Endodermal cell (in vitro differentiated cells): ENCODE measurements around the gene SERTM2. TPM values are rescaled to one million over a fixed set of nuclear protein-coding genes. Genes with fewer than 3 reads are reported as not detected.

Experiments
- DNase-seq: peaks from one replicate; pipeline ENCODE4 v3.0.0-alpha.2; 2017
- H3K27ac ChIP-seq: 2 replicates; pipeline ENCODE4 v1.5.1; 2013; ENCODE audit warnings: mild to moderate bottlenecking, low read depth, low read length, moderate library complexity
- H3K27me3 ChIP-seq: 2 replicates; pipeline ENCODE4 v1.6.1; 2013; ENCODE audit warnings: mild to moderate bottlenecking, low read length, moderate library complexity; ENCODE audit not compliant: insufficient read depth, control insufficient read depth, poor library complexity, severe bottlenecking
- H3K36me3 ChIP-seq: 2 replicates; pipeline ENCODE4 v1.7.0; 2013; ENCODE audit warnings: mild to moderate bottlenecking, low read length, moderate library complexity; ENCODE audit not compliant: control insufficient read depth, insufficient read depth
- H3K4me1 ChIP-seq: one replicate; pipeline ENCODE4 v1.7.0; 2013; ENCODE audit warnings: low read length; ENCODE audit not compliant: control insufficient read depth, insufficient read depth
- H3K4me3 ChIP-seq: 2 replicates; pipeline ENCODE4 v1.5.1; 2013; ENCODE audit warnings: mild to moderate bottlenecking, low read length, moderate library complexity
- H3K9ac ChIP-seq: 2 replicates; pipeline ENCODE4 v1.6.1; 2013; ENCODE audit warnings: mild to moderate bottlenecking, low read length, moderate library complexity; ENCODE audit not compliant: poor library complexity, severe bottlenecking; ENCODE audit errors: extremely low read depth
- H3K9me3 ChIP-seq: 2 replicates; pipeline ENCODE4 v1.6.1; 2013; ENCODE audit warnings: mild to moderate bottlenecking, low read length, moderate library complexity; ENCODE audit not compliant: control insufficient read depth
- H3K27ac Mint-ChIP-seq: 2 replicates; pipeline ENCODE4 v1.8.0; 2020; ENCODE audit warnings: mixed read lengths
- H3K27me3 Mint-ChIP-seq: 2 replicates; pipeline ENCODE4 v1.8.0; 2021; ENCODE audit warnings: mild to moderate bottlenecking, mixed read lengths; ENCODE audit not compliant: insufficient read depth
- H3K36me3 Mint-ChIP-seq: 2 replicates; pipeline ENCODE4 v1.8.0; 2020; ENCODE audit warnings: low read depth, mixed read lengths
- H3K4me1 Mint-ChIP-seq: 2 replicates; pipeline ENCODE4 v1.8.0; 2020; ENCODE audit warnings: mixed read lengths
- H3K4me3 Mint-ChIP-seq: 2 replicates; pipeline ENCODE4 v1.8.0; 2020; ENCODE audit warnings: mild to moderate bottlenecking, moderate library complexity, mixed read lengths
- H3K9me3 Mint-ChIP-seq: 2 replicates; pipeline ENCODE4 v1.8.0; 2020; ENCODE audit warnings: mild to moderate bottlenecking, mixed read lengths
- CTCF ChIP-seq: fragments of 200-600 bp; sonication (generic); conservative IDR thresholded peaks from 2 replicates; pipeline ENCODE4 v1.5.0; 2021; ENCODE audit warnings: antibody characterized with exemption, mild to moderate bottlenecking
- WGBS, 2 experiments: methylation state at CpG; one replicate each; pipeline versions ENCODE4 v1.1.5 to v1.1.7; 2013; ENCODE audit warnings: missing lambda C conversion rate in 2 of 2, mixed read lengths in 1 of 2; ENCODE audit not compliant: insufficient coverage in 1 of 2, insufficient read length in 1 of 2; 5-methylcytosine and 5-hydroxymethylcytosine counted together
- total RNA-seq, 2 donors: library from RNA; stranded (reverse); fragmentation: NEBNext Ultra II Directional in 1 of 2; extraction: Animal tissue kit (Norgen Biotek cat#: 25700) in 1 of 2; gene quantifications; 2 replicates in 1 of 2; 3 replicates in 1 of 2; pipeline ENCODE4 v1.2.1, GENCODE V29; 2021

SERTM2 gene
- total RNA-seq, 2 donors from 2014 or later = 0.40 TPM; not detected in 1

- Mint-ChIP-seq H3K9me3 (no peaks in the 10 kb centered on the region), H3K4me1 (peaks cover 16% of the 10 kb centered on the region), H3K27ac (no peak overlapping the region), H3K36me3 (no peaks in the 10 kb centered on the region), H3K27me3 (no peaks in the 10 kb centered on the region), H3K4me3 (no peak overlapping the region)
- Histone ChIP-seq H3K36me3 (no peaks in the 10 kb centered on the region), H3K27me3 (no peaks in the 10 kb centered on the region), H3K9me3 (no peaks in the 10 kb centered on the region), H3K4me3 (no peak overlapping the region), H3K4me1 (no peaks in the 10 kb centered on the region), H3K9ac (no peak overlapping the region), H3K27ac (peak overlapping the region; percentile 89)
- WGBS, 2 experiments = 83% methylated on average over 1 of the region's 2 CpGs; no CpG with 5 or more reads in 1 of the 2 experiments
- TF ChIP-seq CTCF = no peak
- DNase-seq = peak; percentile 55
Observed at GRCh38 chrX:111555406-111555958, 44.0 kb downstream of the SERTM2 start.

GRCh38 chrX:111560801-111561200 lies 49.4 kb downstream of the SERTM2 start:
- Mint-ChIP-seq H3K4me3 (no peak overlapping the region), H3K27ac (no peak overlapping the region), H3K4me1 (peaks cover 5% of the 10 kb centered on the region), H3K9me3 (no peaks in the 10 kb centered on the region), H3K27me3 (no peaks in the 10 kb centered on the region), H3K36me3 (no peaks in the 10 kb centered on the region)
- Histone ChIP-seq H3K4me3 (no peak overlapping the region), H3K4me1 (no peaks in the 10 kb centered on the region), H3K9ac (no peak overlapping the region), H3K9me3 (no peaks in the 10 kb centered on the region), H3K27ac (no peak overlapping the region), H3K27me3 (no peaks in the 10 kb centered on the region), H3K36me3 (no peaks in the 10 kb centered on the region)
- no peak for DNase-seq
- TF ChIP-seq CTCF = no peak
- WGBS, 2 experiments = 83% methylated on average over 3 of the region's 3 CpGs; no CpG with 5 or more reads in 1 of the 2 experiments

- Histone ChIP-seq H3K27me3 (no peaks in the 10 kb centered on the region), H3K4me1 (no peaks in the 10 kb centered on the region), H3K9ac (no peak overlapping the region), H3K27ac (no peak overlapping the region), H3K36me3 (no peaks in the 10 kb centered on the region), H3K4me3 (no peak overlapping the region), H3K9me3 (no peaks in the 10 kb centered on the region)
- no peak overlapping the region for H3K27ac Mint-ChIP-seq
- no peaks in the 10 kb centered on the region for H3K4me1 Mint-ChIP-seq
- TF ChIP-seq CTCF = no peak
- WGBS, 2 experiments = no CpG with 5 or more reads among the region's 1 CpG
- no peak overlapping the region for H3K4me3 Mint-ChIP-seq
- no peak for DNase-seq
- H3K27me3 Mint-ChIP-seq = no peaks in the 10 kb centered on the region
- H3K36me3 Mint-ChIP-seq = no peaks in the 10 kb centered on the region
- H3K9me3 Mint-ChIP-seq = no peaks in the 10 kb centered on the region
Observed at GRCh38 chrX:111561851-111562250, 50.4 kb downstream of the SERTM2 start.
